Ecto neural progenitor cell (in vitro differentiated cells): ENCODE results near the gene FANCG.

Source experiments
- DNase-seq: peaks from one replicate; pipeline ENCODE4 v3.0.0-alpha.2; 2018; ENCODE audit warnings: low spot score

The FANCG gene

GRCh38 chr9:35060548-35061207, 19.1 kb downstream of the FANCG start:
- no peak for DNase-seq

- DNase-seq, result no peak
Measured at GRCh38 chr9:35059438-35059837, 20.3 kb downstream of the FANCG start.

GRCh38 chr9:35057271-35057620, 22.5 kb downstream of the FANCG start:
- DNase-seq, result no peak

GRCh38 chr9:35056571-35057270, 23.0 kb downstream of the FANCG start:
- no peak for DNase-seq

- DNase-seq, result no peak
Measured at GRCh38 chr9:35054871-35055644, 24.7 kb downstream of the FANCG start.

- DNase-seq, result no peak
Measured at GRCh38 chr9:35054185-35054835, 25.4 kb downstream of the FANCG start.

GRCh38 chr9:35051069-35051967, 28.4 kb downstream of the FANCG start:
- DNase-seq, result no peak

- no peak for DNase-seq
Measured at GRCh38 chr9:35048511-35048910, 31.2 kb downstream of the FANCG start.

GRCh38 chr9:35044071-35044470, 35.7 kb downstream of the FANCG start:
- DNase-seq, result no peak

GRCh38 chr9:35042891-35043545, 36.7 kb downstream of the FANCG start:
- no peak for DNase-seq

- DNase-seq, result no peak
Measured at GRCh38 chr9:35042081-35042604, 37.6 kb downstream of the FANCG start.

GRCh38 chr9:35035851-35036701, 43.7 kb downstream of the FANCG start:
- DNase-seq, result no peak

- no peak for DNase-seq
Measured at GRCh38 chr9:35033101-35033500, 46.6 kb downstream of the FANCG start.

- DNase-seq, result no peak
Measured at GRCh38 chr9:35029852-35030251, 49.9 kb downstream of the FANCG start.

GRCh38 chr9:35029241-35029640, 50.5 kb downstream of the FANCG start:
- no peak for DNase-seq

- DNase-seq, result no peak
Measured at GRCh38 chr9:35028341-35028740, 51.4 kb downstream of the FANCG start.

GRCh38 chr9:35027860-35028259, 51.9 kb downstream of the FANCG start:
- DNase-seq, result no peak

GRCh38 chr9:35027374-35027773, 52.4 kb downstream of the FANCG start:
- no peak for DNase-seq

- DNase-seq, result no peak
Measured at GRCh38 chr9:35026671-35027070, 53.1 kb downstream of the FANCG start.
